HG02981 (cell line): ENCODE measurements around the gene ACTL7A.
A peak's percentile ranks its signal among the peaks of the same experiment; 100 is the strongest.
"Not testable (repeated sequence)": the region's sequence is repeated elsewhere in the genome, so short reads cannot be mapped to it uniquely, and the experiment has no call there.

Experiments
- ATAC-seq: cut with Tn5 transposase; IDR thresholded peaks from one replicate; pipeline ENCODE4 v1.9.1; 2021; ENCODE audit warnings: mild to moderate bottlenecking, moderate library complexity; ENCODE audit not compliant: unreplicated experiment

ACTL7A gene

DNA sequence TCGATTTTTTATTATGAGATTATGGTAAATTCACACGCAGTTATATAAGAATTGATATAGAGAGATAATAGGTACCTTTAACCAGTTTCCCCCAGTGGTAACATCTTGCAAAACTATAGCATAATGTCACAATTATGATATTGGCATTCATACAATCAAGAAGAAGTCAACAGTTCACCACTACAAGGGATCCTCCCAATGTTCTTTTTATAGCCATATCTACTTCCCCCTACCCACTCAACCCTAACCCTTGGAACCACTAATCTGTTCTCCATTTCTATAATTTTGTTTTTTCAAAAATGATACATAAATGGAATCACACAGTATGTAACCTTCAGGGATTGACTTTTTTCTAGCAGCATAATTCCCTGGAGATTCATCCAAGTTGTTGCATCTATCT lies 16.1 kb upstream of the ACTL7A start:
- ATAC-seq, result no peak

DNA sequence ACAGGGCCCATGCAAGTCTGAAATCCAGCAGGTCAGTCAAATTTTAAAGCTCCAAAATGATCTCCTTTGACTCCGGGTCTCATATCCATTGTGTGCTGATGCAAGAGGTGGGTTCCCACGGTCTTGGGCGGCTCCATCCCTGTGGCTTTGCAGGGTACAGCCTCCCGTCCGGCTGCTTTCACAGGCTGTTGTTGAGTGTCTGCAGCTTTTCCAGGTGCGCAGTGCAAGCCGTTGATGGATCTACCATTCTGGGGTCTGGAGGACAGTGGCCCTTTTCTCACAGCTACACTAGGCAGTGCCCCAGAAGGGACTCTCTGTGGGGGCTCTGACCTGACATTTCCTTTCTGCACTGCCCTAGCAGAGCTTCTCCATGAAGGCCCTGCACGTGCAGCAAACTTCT lies 13.8 kb upstream of the ACTL7A start:
- ATAC-seq, result not testable (repeated sequence)

DNA sequence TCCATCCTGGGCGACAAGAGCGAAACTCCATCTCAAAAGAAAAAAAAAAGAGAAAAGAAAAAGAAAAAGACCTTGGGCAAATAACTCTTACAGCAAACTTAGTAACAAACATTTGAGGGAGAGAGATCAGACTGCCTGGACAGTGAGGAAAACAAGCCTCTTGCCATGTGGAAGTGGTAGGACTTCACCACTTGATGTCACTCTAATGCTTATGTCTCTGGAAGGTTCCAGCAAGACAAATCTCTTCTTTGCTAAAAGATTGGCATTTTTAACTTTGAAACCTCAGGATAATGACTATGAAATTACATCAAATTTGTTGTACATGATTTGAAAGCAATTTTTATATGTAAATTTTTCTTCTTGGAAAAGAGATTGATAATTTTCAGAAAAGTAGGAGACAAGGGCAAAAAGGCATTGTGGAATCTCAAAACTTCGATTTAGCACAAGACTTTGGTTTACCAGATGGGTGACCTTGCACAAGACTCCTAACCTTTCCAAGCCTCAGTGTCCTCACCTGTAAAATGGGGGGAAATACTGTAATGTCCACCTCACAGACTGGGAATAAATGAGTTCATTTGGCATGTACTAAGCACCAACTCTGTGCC lies 11.7 kb upstream of the ACTL7A start:
- no peak for ATAC-seq

DNA sequence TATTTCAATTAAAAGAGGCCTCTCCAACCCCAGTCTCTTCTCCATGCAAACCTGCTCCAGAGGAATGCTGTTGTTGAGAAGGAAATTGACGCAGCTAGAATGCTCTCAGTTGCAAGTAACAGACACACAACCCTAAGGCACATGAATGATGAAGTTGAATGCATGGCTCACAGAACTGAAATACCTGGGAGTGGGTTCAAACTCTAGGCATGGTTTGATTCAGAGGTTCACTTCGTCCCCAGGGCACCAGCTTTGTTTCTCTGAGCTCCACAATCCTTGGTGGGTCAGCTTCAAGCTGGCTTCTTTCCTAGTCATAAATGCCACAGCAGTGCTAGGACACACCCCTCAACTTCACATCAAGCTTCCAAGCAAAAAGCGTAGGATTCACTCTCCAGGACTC lies 10.9 kb upstream of the ACTL7A start:
- ATAC-seq, result no peak

DNA sequence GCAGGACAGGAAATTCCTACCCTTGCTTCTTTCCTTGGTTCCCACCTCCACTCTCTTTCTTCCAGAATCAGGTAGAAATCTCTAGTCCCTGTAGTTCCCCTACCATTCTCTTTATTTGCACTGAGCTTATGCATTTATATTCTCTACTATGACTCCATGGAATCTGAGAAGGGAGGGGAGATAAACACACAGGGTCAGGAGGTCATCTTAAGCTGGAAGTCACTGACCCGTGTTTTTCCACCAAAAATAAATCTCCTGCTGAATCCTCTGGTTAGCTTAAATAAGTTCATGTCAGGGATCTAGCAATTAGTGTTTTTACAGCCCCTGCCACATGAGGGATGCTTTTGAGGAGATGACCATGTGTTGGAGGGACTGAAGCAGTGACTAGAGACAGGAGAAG lies 10.0 kb upstream of the ACTL7A start:
- no peak for ATAC-seq

DNA sequence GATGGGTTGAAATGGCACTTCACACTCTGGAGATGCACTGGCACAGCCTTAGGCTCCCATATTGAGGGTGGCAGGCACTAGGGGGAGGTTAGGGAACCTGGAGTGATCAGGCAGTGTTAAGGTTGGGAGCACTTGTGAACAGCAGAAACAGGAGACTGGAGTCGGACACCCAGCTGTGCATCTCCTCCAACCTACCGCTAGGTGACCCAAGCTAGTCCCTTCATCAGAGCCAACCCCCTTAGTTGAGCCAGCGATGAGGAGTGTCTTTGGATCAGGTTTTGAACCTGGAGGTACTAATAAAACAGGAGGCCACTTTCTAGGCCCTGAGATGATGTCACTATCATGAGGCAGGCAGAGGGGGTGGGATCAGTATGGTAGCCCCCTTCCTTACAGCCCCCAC lies 8.0 kb upstream of the ACTL7A start:
- no peak for ATAC-seq

DNA sequence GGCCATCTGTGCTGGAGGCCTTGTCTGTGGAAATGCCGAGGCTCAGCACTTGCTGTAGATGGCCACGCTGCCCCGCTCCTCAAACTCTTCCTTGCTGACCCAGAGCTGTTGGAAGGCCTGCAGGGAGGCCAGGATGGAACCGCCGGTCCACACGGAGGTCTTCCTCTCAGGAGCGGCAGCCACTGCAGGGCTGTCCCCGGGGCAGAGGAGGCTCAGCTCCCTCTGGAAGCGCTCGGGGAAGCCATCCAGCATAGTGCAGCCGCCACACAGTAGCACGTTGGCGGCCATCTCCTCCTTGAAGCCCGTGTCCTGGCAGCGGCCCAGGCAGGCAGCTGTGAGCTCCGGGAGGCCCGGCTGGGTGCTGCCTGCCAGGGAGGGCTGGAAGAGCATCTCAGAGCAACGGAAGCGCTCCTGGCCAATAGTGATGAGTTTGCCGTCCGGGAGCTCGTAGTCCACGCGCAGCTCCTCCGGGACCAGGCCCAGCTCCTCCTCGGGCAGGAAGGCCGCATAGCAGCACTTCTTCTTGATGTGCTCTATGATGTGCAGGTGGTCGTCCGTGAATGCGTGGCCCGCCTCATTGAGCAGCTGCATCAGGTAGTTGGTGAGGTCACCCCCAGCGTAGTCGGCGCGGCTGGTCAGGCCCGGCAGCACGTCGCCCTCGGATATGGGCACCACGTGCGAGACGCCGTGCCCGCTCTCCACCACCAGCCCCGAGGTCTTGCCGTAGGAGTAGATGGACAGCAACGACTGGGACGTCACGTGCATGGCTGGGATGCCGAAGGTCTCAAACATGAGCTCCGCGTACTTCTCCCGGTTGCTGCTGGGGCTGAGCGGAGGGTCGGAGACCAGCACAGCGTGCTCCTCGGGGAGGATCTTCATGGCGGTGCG lies 7.2 kb upstream of the ACTL7A start:
- no peak for ATAC-seq

DNA sequence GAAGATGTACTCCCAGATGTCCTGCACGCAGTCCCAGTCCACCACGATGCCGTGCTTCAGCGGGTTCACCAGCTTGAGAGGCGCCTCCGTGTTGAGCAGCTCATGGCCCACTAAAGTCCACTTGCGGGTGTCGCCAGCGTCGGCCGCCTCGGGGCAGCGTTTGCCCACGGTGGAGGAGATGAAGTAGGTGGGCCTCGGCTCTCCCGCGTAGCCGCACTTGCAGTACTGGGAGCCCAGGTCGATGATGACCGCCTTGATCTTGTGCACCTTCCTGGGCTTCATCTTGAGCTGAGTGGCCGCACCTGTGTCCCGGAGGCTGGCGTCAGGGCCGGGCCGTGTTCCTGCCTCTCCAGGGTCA lies 6.6 kb upstream of the ACTL7A start:
- no peak for ATAC-seq

DNA sequence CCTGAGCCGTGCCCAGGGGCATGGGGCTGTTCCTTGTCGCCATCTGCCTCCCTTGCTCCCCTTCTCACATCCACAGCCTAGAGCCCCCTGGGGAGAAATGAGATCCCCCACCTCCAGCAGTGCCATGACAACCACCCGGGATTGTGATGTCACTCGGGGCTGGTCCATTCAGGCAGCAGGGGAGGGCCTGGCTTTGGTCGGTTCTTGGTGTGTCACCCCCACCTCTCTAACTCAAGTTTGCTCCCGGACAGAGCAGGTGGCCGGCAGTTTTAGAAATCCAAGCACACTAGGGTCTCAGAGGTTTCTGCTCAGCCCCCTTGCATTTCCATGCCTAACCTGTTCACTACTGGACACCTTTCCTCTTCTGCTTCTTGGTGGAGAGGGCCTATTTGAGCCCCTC lies 6.2 kb upstream of the ACTL7A start, which contains the start of gene ACTL7B:
TSS of gene ACTL7B (minus strand) at position 99 of the 400 bp plus-strand sequence. CDS start at position 43, 56 bp downstream.
- no peak for ATAC-seq

DNA sequence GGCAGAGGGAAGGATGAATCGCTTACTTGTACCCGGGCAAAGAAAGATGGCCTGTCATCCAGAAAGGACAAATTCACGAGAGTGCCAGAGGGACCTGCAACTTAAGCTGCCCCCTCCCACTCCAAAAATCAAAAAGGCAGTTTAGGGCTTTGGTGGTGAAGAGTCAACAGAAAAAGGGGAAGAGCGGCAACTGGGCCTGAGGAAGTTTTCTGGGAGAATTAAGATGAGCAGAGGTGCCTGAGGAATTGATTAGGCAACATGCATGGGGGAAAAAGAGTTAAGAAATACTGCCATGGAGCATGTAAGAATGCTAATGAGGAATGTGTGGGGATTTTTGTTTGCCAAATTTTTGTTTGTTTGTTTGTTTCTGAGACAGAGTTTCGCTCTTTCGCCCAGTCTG lies 4.5 kb upstream of the ACTL7A start:
- ATAC-seq, result no peak

DNA sequence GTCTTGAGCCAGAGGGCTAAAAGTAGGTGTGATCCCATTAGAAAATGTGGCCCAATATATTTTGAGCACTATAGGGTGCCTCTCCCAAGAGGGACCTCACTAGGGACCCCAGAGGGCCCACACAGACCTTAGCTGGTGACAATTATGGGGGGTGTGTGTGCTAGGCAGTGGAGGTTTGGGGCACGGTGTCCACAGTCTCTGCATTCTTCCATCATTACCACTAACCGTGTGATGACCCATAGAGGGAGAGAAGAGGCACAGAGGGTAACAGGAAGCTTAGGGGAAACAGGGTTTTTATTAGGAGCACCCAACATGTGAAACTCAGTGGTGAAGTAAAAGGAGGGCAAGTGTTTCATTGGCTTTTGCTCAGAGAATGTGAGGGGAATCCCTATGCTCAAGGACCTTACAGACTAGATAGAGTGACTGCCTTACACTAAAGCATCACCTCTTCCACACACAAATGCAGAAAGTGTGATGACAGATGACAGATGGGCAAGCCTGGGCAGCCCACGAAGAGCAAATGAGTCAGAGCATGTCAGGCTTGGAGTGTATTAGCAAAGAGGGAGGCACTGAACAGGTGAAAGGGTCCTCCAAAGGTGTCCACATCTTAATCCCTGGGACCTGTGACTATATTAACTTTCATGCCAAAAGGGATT lies 2.5 kb upstream of the ACTL7A start:
- ATAC-seq, result peak; percentile 52

DNA sequence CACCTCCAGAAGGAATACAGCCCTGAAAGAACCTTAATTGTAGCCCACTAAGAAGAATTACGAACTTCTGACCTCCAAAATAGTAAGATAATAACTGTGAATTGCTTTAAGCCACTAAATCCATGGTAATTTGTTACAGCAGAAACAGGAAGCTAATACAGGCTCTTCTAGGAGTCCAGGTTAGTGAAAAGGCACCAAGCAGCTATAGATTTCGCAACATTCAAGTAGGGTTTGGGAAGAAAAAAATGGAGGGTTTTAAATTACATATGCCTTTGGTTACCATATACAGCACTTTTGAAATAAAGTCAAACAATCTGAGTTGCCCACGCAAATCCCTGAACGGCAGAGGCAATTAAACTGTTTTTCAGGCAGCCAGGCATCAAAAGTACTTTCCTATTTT lies 1.7 kb upstream of the ACTL7A start:
- ATAC-seq, result no peak

DNA sequence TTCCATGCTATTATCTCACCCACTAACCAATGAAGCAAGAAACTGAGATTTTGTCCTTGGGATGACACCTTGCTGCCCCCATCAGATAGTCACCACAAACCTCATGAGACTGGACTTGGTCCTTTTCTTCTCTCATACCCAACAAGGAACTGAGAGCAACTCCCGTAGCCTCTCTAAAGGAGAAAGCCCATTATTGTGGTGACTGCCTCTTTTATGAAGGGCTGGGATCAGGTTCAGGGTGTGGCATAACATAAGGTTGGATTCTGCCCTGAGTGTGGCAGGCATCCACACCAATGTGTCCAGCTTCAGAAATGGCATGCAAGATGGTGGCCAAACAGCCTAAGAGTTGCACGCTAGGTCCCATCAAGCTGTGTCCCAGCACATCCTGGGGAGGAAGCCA lies 1.3 kb upstream of the ACTL7A start:
- ATAC-seq, result no peak

DNA sequence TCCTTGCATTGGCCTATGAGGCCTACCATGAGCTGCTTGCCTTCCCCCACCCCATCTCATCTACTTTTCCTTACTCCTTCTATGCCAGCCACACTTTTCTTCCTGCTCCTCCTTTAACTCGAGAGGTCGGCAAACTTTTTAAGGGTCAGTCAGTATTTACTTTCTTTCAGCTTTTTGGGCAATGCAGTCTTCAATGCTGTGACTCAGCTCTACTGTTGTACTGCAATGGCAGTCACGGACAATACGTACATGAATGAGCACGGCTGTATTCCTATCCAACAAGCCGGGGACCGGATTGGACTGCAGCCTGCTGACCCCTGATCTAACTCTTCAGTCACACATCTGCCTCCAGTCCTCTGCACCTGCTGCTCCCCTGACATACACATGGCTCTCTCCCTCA lies 602 bp upstream of the ACTL7A start:
- no peak for ATAC-seq

DNA sequence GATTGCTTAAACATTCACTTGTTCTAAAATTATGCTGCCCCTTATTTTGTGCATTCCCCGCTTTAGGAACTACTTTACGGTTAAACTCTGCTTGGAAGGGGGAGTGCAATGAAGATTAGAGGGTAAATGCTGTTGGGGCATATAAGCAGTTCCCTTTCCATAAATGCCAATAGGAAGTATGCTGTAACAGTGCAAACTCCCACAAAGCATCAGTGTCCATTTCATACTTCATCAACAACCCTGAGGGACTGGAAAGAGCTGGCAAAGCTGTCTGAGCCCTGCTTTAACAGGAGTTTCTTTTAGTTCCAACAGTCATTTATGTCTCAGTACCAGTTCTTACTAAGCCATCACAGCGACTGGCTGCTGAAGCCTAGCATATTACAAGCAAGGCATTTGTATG lies 1.8 kb downstream of the ACTL7A start:
- ATAC-seq, result no peak

DNA sequence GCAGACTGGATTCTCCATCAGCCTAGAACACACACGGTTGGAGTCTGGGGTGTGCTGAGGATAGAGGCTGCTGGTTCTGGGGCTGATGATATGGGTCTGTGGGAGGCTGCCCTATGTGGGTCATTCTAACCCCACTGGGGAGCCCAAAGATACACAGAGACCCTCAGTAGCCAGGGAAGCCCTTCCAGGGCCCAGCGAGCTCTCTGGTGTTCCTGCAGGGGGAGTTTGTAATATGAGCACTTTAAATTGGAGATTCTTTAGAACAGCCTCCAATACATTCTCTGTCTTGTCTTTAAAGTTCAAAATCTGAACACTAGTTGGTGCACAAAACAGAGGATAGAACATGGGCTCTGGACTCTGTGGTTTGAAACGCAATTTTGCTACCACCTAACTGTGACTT lies 2.4 kb downstream of the ACTL7A start:
- no peak for ATAC-seq

DNA sequence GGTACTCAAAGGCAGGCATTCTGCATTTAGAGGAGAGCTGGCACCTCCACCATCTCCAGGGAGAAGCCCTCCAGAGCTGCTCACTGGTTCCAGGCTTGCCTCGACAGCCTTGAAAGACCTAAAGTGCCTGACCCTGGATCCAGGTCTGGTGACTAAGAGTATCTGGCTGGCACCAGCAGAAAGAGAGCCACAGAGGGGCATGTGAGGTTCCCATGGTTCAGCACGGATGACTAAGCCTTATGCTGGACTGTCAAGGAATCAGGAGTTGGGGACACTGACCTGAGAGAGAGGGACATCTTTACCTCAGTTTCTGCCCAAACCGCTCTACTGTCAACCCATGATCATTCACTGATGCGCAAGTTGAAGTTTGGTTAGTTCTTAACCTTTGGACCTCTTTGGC lies 3.0 kb downstream of the ACTL7A start:
- ATAC-seq, result no peak

DNA sequence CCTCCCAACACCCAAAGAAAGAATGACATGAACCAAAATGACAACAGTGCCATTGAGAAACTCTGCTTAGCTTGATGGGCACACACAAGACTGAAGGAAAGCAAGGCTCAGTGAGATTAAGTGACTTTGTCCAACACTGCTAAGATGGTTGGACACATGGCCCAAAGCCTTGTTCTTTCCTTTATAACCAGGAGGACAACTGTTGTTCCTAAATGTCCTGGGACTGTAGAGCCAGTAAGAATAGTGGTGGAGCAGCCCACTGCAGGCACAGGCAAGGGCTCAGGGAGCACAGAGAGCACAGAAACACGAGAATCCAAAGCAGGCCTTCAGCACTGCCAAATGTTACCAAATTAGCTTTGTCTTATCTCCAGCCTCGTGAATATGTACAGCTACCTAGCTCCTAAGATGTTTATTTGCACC lies 3.9 kb downstream of the ACTL7A start:
- no peak for ATAC-seq

DNA sequence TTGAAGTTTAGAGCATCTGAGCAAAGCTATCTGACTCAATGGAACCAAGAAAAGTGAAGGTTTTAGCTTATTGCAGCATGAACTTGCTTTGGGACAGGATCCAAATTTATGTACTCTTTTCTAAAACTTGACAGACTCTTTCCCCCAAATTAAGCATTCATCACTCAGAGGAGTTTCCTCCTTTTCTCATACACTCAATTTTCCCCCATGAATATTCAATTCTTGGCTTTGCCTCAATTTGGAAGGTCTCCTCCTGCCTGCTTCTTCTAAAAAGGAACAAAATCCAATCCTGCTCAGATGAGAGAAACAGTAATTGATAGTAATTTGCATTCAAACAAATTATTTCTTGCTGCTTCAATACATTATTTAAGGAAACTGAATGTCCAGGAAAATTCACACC lies 5.0 kb downstream of the ACTL7A start:
- ATAC-seq, result no peak

DNA sequence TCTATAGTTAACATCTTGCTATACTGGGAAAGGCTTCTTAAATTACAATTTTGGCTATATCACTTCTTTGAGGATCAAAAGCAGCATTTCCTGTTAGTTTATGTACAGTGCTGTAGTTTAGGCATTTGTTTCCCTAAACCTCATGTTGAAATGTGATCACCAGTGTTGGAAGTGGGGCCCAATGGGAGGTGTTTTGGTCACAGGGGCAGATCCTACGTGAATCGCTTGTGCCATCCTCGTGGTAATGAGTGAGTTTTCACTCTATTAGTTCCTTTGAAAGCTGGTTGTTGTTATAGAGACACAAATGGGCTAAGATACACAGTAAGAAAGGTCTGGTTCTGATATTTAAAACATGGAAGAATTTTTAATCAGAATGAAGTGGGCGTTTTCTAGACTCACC lies 5.8 kb downstream of the ACTL7A start:
- no peak for ATAC-seq

DNA sequence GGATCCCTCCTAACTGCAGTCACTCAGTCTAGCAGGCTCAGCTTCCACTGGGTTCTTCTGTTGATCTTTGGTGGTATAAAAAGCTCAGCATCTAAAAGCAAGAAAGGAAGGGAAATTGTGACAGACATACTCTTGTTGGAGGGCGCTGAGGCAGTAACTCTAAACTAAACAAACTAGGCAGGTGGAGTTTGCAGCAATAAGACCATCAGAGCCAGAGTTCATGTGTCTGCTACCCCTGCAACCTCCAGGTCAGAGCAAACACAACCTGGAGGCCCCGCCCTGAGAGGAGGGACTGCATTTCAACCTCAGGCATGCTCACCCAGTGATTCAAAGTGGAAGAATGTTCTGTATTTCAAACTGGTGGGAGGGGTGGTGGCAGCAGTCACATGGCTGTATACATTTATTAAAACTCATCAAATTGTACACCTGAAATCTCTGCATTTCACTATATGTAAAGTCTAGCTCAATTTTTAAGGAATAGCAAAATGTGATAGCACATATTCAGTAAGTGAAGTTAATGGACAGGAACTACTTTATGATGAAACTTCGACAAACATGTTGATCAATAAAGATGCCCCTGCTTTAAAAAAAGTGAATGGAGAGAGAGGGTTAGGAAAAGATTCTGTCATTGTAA lies 7.1 kb downstream of the ACTL7A start:
- ATAC-seq, result no peak
